ENCODE measurements around the gene STX18.

GRCh38 chr4:4419896-4420295 is 122.0 kb downstream of the STX18 start:
- no peak for TF ChIP-seq GATA2 (IDR thresholded peaks at IDR 0.05; ENCODE audit: low read depth, low read length)
- no peak for TF ChIP-seq GATA3 (IDR thresholded peaks at IDR 0.05; ENCODE audit: low read depth, low read length)

All from SH-SY5Y (cell line).